Fibroblast of villous mesenchyme (primary cell): ENCODE measurements around the gene TUBE1. TPM values are rescaled to one million over a fixed set of nuclear protein-coding genes. Genes with fewer than 3 reads are reported as not detected.

Source experiments
- DNase-seq: peaks from one replicate; pipeline ENCODE4 v3.0.0-alpha.2; 2010; ENCODE audit warnings: low read depth
- H3K4me3 ChIP-seq: 2 replicates; pipeline ENCODE4 v1.5.1; 2011; ENCODE audit warnings: low read depth, mild to moderate bottlenecking, low read length
- CTCF ChIP-seq: IDR thresholded peaks from 2 replicates; pipeline ENCODE4 v1.5.1; 2012; ENCODE audit warnings: low read depth, mild to moderate bottlenecking, low read length; ENCODE audit not compliant: insufficient read depth
- total RNA-seq: library from RNA; depleted of rRNA; stranded (reverse); fragments of >200 nt; gene quantifications from 2 replicates; pipeline ENCODE4 v1.2.3, GENCODE V29; 2012

The TUBE1 gene
- total RNA-seq, 1 donor: 31.5 TPM

GRCh38 chr6:112041535-112041934 lies 45.7 kb downstream of the TUBE1 start:
- TF ChIP-seq CTCF: no peak
- DNase-seq: no peak
- no peak overlapping the region for H3K4me3 ChIP-seq

GRCh38 chr6:112040956-112041355 lies 46.3 kb downstream of the TUBE1 start:
- TF ChIP-seq CTCF: no peak
- no peak for DNase-seq

GRCh38 chr6:112039431-112039770 lies 47.9 kb downstream of the TUBE1 start:
- TF ChIP-seq CTCF: no peak
- no peak for DNase-seq
- H3K4me3 ChIP-seq: no peak overlapping the region

More at GRCh38 chr6:112040956-112041355, 46.3 kb downstream of the TUBE1 start:
- no peak overlapping the region for H3K4me3 ChIP-seq

- no peak overlapping the region for H3K4me3 ChIP-seq
- DNase-seq: no peak
- TF ChIP-seq CTCF: no peak
Observed at GRCh38 chr6:112038756-112039430, 48.4 kb downstream of the TUBE1 start.

GRCh38 chr6:112038268-112038667 lies 49.0 kb downstream of the TUBE1 start:
- no peak for TF ChIP-seq CTCF
- no peak overlapping the region for H3K4me3 ChIP-seq
- DNase-seq: no peak

- peak; percentile 93 for DNase-seq
- H3K4me3 ChIP-seq: no peak overlapping the region
- no peak for TF ChIP-seq CTCF
Observed at GRCh38 chr6:112037783-112038216, 49.5 kb downstream of the TUBE1 start.

GRCh38 chr6:112036088-112036637 lies 51.1 kb downstream of the TUBE1 start:
- no peak for TF ChIP-seq CTCF
- H3K4me3 ChIP-seq: no peak overlapping the region
- DNase-seq: no peak
